ENCODE measurements around the gene EIF3K.
"Not testable (repeated sequence)": the region's sequence is repeated elsewhere in the genome, so short reads cannot be mapped to it uniquely, and the experiment has no call there.

EIF3K gene

DNA sequence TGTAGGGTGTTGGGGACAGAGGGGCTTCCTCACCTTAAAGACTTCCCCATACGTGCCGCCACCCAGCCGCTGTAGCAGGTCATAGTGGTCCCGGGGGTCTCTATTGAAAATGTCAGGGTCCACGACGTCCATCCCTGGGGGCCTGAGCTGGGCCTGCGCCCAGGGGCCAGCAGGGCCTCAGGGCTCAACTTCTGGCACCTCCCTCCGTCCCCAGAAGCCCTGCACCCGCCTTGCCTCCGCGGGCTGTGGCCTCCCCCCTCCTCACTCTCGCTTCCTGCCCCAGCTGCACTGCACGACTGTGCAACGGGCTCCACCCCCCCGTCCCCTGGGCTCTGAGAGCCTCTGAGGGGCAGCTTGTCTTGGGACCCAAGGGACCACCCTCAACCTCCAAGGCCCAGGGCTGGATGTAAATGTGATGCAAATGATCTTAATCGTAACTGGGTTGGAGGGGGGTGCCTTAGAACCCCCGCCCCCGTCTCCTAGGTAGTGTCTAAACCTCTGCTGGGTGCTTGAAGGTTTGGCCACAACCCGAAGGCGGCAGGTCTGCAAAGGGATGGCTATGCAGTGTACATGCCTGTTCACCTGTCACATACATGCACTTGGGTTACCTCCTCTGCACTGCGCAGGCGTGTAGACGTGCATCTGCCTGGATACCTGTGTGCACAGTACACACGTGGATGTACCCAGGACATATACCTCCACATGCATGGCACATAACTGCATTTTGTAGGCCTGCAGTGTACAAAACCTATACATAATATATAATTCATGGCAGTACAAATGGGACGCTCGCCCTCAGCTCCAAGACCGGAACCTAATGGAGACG, 1.0 kb upstream of the EIF3K start, which contains the start of gene MAP4K1:
MAP4K1 (minus strand) TSS at position 190 of the 826 bp plus-strand sequence; CDS start at position 132, 58 bp downstream.
- no peak for DNase-seq (ENCODE audit: low spot score)

DNA sequence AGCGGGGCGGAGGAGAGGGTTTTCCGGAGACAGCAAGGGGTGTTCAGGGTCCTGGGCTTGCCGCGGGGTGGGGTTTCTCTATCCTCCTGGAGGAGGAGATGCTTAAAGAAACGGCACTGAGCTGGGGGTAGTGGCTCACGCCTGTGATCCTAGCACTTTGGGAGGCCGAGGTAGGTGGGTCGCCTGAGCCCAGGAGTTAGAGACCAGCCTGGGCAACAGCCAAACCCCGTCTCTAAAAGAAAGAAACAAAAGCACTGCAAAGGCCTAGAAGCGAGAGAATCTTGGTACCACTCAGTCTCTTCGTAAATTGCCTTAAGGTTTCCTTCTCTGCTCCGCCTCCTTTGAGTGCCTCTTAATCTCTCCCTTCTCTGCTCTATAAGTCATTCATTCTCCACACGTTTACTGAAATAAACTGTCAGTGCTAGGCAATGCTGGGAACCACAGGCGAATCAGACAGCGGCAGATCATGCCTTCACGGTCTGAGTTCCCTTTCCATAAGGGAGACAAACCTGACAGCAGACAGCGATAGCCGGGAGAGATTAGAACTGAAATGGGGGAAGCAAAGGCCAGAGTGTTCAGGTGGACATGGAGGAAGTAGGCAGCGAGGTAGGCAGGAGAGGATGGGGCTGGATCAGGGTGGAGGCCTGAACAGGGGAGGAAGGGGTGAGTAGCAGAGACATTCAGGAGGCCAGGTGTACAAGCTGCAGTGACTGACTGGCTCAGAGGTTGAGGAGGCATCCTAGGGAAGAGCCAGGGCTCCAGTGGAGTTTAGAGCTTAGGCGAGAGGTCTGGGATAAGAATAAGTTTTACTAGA, 580 bp downstream of the EIF3K start:
- no peak for DNase-seq (ENCODE audit: low spot score)

DNA sequence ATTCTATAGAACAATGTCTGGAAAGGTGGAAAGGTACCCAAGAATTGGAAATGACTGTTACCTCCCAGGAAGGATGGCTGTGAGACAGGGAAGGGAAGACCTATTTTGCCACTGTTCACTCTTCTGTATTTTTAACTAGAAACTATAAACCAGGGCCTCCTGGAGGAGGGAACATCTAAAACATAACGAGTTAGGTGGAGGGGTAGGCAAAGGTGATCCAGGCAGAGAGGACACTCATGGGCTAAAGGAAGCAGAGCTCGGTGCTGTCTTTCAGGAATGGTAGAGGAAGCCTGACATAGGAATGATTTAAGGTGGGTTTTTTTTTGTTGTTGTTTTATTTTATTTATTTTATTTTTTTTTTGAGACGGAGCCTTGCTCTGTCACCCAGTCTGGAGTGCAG, 5.8 kb downstream of the EIF3K start:
- DNase-seq (ENCODE audit: low spot score), result no peak

DNA sequence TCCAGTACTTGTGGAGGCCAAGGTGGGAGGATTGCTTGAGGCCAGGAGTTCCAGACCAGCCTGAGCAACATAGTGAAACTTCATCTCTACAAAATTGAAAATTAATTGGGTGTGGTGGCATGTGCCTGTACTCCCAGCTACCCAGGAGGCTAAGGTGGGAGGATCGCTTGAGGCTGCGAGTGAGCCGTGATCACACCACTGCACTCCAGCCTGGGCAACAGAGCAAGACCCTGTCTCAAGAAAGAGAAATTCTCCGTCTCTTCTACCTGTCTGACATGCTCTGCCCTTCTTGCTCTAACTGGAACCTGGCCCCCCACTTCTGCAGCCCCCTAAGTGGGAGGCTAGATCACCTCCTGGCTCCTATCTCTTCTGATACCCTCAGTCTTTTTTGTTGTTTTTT, 7.4 kb downstream of the EIF3K start:
- DNase-seq (ENCODE audit: low spot score), result no peak

DNA sequence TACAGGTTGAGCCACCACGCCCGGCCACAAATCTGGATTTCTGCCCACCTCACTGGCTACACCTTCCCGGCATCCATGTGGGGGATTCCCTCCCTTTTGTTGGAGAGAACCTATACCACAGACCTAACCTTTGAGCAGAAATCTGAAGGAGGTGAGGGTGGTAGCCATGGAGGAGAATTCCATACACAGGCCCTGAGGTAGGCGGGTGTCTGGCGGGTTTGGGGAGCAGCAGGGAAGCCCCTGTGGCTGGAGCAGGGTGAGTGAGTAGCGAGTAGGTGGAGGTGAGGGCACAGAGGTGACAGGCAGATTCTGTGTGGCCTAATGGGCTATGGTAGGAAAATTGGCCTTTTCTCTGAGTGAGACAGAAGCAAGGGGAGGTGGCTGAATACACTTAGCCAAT, 10.6 kb downstream of the EIF3K start:
- no peak for DNase-seq (ENCODE audit: low spot score)

DNA sequence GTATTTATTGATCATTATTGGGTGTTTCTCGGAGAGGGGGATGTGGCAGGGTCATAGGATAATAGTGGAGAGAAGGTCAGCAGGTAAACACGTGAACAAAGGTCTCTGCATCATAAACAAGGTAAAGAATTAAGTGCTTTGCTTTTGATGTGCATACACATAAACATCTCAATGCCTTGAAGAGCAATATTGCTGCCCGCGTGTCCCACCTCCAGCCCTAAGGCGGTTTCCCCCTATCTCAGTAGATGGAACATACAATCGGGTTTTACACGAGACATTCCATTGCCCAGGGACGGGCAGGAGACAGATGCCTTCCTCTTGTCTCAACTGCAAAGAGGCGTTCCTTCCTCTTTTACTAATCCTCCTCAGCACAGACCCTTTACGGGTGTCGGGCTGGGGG, 12.3 kb downstream of the EIF3K start:
- DNase-seq (ENCODE audit: low spot score), result not testable (repeated sequence)

DNA sequence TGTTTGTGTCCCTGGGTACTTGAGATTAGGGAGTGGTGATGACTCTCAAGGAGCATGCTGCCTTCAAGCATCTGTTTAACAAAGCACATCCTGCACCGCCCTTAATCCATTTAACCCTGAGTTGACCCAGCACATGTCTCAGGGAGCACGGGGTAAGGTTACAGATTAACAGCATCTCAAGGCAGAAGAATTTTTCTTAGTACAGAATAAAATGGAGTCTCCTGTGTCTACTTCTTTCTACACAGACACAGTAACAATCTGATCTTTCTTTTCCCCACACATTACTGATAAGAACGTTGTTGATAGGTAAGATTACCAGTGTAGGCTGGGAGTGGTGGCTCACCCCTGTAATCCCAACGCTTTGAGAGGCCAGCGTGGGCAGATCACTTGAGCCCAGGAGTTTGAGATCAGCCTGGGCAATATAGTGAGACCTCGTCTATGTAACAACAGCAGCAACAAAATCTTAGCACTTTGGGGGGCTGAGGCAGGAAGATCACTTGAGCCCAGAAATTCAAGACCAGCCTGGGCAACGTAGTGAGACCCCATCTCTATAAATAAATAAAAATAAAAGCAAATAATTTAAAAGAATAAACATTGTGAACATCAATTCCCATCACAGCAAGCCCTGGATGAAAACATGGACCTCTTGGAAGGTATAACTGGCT, 13.0 kb downstream of the EIF3K start:
- DNase-seq (ENCODE audit: low spot score), result not testable (repeated sequence)

DNA sequence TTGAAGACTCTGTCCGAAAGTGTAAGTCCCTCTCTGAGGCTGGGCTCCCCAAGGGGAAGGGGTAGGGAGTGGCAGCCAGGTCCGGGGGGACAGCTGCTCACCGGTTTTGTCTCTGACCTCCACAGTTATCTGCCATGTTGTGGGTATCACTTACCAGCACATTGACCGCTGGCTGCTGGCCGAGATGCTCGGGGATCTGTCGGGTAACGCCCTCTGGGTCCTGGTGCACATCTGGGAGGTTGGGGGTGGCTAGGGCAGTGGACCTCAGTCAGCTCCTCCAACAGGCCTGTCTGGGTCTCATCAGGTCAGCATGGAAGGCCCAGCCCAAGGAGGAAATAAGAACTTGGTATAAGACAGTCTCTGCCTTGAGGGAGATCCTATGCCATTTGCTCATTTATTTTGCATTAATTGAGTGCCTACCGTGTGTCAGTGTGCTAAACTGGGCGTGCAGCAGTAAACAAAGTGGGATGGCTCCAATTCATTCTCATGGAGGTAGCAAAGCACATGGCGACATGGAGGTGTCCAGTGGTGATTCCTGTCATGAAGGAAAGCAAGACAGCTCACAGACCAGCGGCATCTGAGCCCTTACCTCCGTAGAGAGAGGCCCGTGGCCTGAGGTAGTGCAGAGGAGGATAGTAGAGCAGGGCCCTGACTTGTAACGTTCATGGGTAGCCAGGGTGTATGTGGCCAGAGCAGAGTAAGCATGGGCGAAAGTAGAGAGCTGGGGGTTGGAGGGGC, 13.7 kb downstream of the EIF3K start:
- DNase-seq (ENCODE audit: low spot score), result no peak

DNA sequence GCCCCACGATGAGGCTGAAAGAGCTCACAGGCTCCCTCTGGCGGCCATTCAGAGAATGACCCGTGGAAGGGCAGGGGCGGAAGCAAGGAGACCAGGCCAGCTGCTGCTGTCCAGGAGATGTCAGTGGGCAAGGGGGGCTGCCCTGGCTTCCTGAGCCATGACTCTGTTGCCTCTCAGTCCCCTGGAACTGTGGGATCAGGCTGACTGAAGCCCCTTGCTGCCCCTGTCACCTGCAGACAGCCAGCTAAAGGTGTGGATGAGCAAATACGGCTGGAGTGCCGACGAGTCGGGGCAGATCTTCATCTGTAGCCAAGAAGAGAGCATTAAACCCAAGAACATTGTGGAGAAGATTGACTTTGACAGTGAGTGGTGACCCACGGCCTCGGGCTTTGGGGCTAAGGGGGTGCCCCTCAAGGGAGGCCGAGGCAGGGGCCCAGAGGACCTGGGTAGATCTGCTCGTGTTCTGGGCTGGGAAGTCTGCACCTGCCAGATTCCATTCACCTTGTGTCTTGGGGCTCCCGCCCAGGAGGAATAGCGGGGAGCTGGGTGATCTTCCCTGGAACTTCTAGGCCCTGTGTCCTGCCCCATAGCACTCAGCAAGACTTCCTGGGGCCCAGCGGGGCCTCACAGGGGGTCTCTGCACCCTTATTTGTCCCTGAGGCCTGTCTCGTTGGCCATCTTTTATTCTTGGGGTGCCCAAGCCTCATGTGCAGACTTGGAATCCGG, 15.9 kb downstream of the EIF3K start:
- peak; percentile 88 for DNase-seq (ENCODE audit: low spot score)

DNA sequence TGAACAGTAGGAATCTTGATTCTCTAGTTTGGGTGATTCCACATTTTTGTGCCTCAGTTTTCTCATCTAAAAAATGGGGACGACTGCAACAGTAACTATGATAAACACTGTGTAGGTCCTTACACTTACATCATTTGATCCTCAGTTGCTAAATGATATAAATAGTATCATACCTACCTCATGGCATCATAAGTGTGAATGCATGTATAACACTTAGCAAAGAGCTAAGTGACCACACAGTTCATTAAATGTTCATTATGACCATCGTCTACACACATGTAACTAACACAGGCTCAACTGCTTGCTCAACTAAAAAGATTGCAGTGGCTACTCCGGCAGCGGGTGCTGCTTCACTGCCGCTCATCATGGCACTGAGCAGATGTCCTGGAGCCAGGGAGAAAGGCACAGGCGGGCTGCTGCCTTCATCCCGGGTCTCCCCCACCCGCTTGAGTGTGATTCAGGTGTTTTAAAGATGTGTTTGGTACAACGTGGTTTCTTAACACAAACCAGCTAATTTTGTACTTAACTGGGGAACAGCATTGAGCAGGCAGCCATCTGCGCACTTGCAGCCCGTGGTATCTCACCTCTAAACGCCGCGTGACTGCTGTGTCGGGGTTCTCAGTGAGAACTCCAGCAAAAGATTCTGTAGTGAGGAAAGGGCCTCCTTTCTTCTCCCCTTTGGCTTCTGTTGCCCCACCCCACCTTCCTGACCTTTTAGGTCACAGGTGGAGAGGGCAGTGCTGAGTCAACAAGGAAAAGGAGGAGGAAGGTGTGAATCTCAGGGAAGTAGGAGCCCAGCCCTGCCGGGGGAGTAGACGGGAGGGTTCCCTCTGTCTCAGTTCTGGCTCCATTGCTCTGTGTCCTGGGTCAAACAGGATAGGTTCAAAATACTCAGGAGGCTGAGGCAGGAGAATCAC, 16.8 kb downstream of the EIF3K start:
- DNase-seq (ENCODE audit: low spot score), result no peak

DNA sequence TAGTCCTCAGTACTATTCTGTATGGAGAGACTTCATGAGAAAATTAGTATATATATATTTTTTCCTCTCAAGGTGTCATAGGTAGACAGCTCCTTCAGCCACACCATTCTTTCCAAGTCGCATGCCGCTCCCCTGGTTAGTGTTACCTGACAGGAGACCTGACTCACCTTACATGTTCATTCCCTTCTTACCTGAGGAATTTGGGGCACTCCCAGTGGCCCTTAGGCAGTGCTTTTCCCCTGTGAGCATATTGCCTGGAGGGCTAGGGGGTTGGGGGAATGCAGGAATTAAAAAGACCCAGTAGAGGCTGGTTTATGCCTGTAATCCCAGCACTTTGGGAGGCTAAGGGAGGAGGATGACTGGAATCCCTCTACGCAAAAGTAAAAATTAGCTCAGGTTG, 19.5 kb downstream of the EIF3K start:
- no peak for DNase-seq (ENCODE audit: low spot score)

DNA sequence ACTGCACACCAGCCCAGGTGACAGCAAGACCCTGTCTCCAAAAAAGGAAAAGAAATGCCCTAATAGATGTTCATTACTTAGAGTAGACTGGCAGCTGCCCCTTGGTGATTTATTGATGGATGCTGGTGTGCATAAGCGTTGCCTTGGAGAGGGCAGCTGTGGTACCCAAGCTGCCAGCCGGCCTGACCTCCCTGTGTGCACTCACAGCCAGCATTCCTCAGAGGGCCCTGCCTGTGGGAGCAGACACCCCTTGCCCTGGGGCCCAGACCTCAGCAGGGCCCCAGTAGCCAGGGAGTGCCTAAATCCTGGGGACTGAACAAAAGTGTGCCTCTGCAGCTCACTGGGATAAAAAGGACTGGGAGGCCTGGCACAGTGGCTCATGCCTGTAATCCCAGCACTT, 20.7 kb downstream of the EIF3K start:
- DNase-seq (ENCODE audit: low spot score), result no peak

DNA sequence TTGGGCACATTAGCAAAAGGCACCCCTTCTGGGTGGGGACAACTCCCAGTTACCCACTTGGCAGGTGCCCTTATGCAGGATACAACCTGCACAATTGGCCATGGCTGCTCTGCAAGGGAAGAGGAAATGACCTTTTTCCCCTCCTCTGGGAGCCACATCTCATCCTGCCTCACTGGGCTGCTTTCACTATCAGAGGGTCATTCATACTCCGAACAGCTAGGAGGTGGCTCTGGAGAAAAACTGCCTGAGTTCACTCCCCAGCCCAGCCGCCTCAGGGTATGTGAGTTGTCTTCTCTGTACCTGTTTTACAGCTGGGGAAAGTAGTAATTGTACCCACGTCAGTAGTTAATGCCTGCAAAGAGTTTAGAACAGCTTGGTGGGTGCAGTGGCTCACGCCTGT, 21.4 kb downstream of the EIF3K start:
- no peak for DNase-seq (ENCODE audit: low spot score)

DNA sequence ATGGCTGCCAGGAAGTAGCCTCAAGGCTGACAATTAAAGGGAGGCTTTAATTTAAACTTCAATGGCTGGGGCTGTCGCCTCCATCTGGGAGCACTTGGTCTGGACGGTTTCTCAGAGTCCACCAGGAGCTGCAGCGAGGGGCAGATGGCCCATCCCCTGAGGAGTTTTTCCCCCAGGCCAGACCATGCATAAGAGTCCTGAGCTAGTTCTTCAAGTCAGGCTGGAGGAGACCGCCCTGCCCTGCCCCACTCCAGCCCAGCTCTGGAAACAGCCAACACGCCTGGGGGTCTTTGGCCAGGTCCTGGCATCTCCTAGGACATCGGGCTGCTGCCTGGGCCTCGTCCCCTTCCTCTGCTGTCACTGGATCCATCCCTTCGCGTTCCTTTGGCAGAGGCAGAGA, 23.2 kb downstream of the EIF3K start:
- DNase-seq (ENCODE audit: low spot score), result no peak

DNA sequence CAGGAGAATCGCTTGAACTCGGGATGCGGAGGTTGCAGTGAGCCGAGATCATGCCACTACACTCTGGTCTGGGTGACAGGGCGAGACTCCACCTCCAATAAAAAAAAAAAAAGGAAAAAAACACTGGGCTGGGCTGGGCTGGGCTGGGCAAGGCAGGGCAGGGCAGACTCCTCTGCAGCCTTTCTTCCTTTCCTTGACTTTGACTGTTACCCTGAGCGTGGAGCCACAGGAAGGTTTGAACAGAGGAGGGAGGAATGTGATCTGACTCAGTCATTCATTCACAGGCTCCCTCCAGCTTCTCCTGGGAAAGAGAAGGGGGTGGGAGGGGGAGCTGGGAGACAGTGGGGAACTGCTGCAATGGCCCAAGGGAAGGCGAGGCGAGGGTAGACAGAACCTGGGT, 25.7 kb downstream of the EIF3K start:
- no peak for DNase-seq (ENCODE audit: low spot score)

DNA sequence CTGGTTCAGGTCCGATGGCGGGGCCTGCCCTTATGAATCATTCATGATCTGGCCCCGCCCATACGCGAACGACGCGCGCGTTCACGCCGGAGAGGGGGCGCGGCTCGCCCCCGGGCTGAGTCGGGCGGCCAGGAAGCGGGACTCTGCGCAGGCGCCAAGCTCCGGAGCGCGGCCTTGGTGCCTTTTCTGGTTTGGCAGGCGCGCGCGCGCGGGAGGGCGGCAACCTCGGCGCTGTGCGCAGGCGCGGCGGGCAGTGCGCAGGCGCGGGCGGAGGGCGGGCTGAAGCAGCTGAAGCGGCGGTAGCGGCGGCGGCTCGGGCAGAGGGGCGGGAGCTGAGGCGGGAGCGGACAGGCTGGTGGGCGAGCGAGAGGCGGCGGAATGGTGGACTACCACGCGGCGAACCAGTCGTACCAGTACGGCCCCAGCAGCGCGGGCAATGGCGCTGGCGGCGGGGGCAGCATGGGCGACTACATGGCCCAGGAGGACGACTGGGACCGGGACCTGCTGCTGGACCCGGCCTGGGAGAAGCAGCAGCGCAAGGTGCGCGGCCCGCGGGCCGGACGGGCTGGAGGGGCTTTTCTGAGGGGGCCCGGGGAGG, 28.5 kb downstream of the EIF3K start, which contains the start of gene ACTN4:
ACTN4 (plus strand) TSS at position 282 of the 598 bp plus-strand sequence; CDS start at position 379, 97 bp downstream.
- peak; percentile 99 for DNase-seq (ENCODE audit: low spot score)

DNA sequence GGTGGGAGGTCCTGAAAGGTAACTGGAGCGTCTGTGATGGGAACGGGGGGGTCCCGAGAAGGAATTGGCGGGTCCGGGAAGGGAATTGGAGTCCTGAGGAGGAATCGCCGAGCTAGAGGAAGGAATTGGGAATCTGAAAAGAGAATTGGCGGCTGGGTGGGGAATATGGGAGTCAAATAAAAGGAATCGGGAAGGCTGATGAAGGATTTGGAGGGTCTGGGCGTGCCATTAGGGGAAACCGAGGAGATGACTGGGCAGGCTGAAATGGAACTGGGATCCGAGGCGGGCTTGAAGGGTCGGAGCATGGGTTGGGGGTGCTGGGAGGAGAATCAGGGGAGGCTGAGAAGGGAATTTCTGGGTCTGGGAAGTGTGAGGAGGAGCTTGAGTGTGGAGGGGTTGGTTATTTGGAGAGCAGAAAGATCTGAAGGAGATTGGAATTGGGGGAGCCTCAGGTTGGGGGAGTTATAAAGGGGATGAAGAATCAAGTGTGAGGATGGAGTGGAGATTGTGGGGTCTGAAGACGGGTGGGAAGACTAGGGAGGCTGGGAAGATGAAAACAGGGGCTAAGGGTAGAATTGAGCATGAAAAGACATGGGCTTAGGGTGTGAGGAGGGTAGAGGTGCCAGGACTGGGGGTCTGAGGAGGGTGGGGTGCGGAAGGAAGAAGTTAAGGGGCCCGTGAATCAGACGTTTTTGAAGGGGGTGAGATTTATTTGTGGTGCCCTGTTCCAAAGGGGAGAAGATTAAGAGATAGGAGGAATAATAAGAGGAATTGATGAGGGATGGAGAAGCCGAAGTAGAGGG, 29.2 kb downstream of the EIF3K start:
- no peak for DNase-seq (ENCODE audit: low spot score)

DNA sequence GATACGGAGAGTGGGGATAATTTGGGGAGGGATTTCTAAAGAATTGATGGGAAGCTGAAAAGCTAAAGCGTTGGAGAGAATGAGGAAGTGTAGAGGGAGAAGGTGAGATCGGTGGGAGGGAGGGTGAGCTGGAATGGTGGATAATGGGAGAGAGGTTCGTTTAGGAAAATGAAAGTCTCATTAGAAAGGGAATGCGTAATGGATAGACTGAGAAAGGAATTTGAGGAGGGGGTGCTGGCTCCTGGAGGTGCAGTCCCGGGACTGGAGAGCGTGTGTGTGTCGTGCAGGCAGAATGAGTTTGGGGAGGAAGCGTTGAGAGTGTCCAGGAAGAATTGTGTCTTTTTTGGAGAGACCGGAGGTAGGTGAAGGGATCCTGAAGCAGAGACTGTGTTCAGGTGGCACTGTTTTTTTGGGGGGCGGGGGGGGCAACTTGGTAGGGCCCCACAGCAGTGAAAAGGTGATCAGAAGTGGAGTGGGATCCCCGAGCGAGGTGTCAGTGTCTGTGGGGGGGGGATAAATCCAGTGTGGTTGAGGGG, 29.8 kb downstream of the EIF3K start:
- DNase-seq (ENCODE audit: low spot score), result no peak
